Measurements from ENCODE around the gene UBXN7. TPM values are rescaled to one million over a fixed set of nuclear protein-coding genes. Genes with fewer than 3 reads are reported as not detected.
"Not testable (repeated sequence)": the region's sequence is repeated elsewhere in the genome, so short reads cannot be mapped to it uniquely, and the experiment has no call there.

Gene UBXN7
- total RNA-seq, 1 experiment from 2014 or later: 10.2 TPM

- Histone ChIP-seq H4K20me1 (ENCODE audit: low read length) (no peaks in the 10 kb centered on the region), H3F3A (ENCODE audit: low read length, unreplicated experiment) (no peaks in the 10 kb centered on the region), H3K27ac (ENCODE audit: low read length) (no peak overlapping the region), H3K9ac (ENCODE audit: low read length) (no peak overlapping the region), H3K9me3 (ENCODE audit: low read length) (no peaks in the 10 kb centered on the region), H2AFZ (ENCODE audit: low read length) (no peak overlapping the region), H3K79me2 (ENCODE audit: low read length) (no peaks in the 10 kb centered on the region), H3K36me3 (ENCODE audit: low read depth, low read length) (0 out of 2 replicates have a peak, but pooled peaks cover 4% of the 10 kb centered on the region), H3K9me2 (replicated peaks; ENCODE audit: low read length) (no peaks in the 10 kb centered on the region), H3K4me3 (ENCODE audit: low read length) (no peak overlapping the region), H3K27me3 (ENCODE audit: low read length) (no peaks in the 10 kb centered on the region), H3K4me2 (ENCODE audit: low read length) (no peak overlapping the region), H3K4me1 (ENCODE audit: insufficient read depth, low read length) (no peaks in the 10 kb centered on the region)
- no TSS peak for BruUV-seq (replicated peaks)
- CTCF ChIA-PET: no interaction called here
- intact Hi-C loops (cut with micrococcal nuclease): no loop called here
- POLR2A ChIA-PET (ENCODE audit: unreplicated experiment): no interaction called here
- DNase-seq: no peak
- TF ChIP-seq EZH2phosphoT487 (IDR thresholded peaks at IDR 0.05; ENCODE audit: borderline replicate concordance, low read length) (no peak), CTCF (conservative IDR thresholded peaks at IDR 0.05; ENCODE audit: low read depth, low read length) (no peak), EZH2 (IDR thresholded peaks at IDR 0.05; ENCODE audit: low read length, unreplicated experiment) (no peak)
- ATAC-seq: no peak
Observed at GRCh38 chr3:196463804-196464203, 31.6 kb upstream of the UBXN7 start.

GRCh38 chr3:196463478-196463756, 31.2 kb upstream of the UBXN7 start:
- Histone ChIP-seq H3K4me2 (ENCODE audit: low read length) (no peak overlapping the region), H3K36me3 (ENCODE audit: low read depth, low read length) (0 out of 2 replicates have a peak, but pooled peaks cover 4% of the 10 kb centered on the region), H3F3A (ENCODE audit: low read length, unreplicated experiment) (no peaks in the 10 kb centered on the region), H3K9ac (ENCODE audit: low read length) (no peak overlapping the region), H2AFZ (ENCODE audit: low read length) (no peak overlapping the region), H3K9me2 (replicated peaks; ENCODE audit: low read length) (no peaks in the 10 kb centered on the region), H3K27me3 (ENCODE audit: low read length) (no peaks in the 10 kb centered on the region), H3K9me3 (ENCODE audit: low read length) (no peaks in the 10 kb centered on the region), H3K4me1 (ENCODE audit: insufficient read depth, low read length) (no peaks in the 10 kb centered on the region), H3K79me2 (ENCODE audit: low read length) (no peaks in the 10 kb centered on the region), H4K20me1 (ENCODE audit: low read length) (no peaks in the 10 kb centered on the region), H3K27ac (ENCODE audit: low read length) (no peak overlapping the region), H3K4me3 (ENCODE audit: low read length) (no peak overlapping the region)
- ChIA-PET POLR2A (ENCODE audit: unreplicated experiment) (no interaction called here), CTCF (no interaction called here)
- intact Hi-C loops (cut with micrococcal nuclease): no loop called here
- TF ChIP-seq EZH2phosphoT487 (IDR thresholded peaks at IDR 0.05; ENCODE audit: borderline replicate concordance, low read length) (no peak), CTCF (conservative IDR thresholded peaks at IDR 0.05; ENCODE audit: low read depth, low read length) (no peak), EZH2 (IDR thresholded peaks at IDR 0.05; ENCODE audit: low read length, unreplicated experiment) (no peak)
- BruUV-seq (replicated peaks): no TSS peak
- ATAC-seq (no peak), DNase-seq (no peak)

DNA sequence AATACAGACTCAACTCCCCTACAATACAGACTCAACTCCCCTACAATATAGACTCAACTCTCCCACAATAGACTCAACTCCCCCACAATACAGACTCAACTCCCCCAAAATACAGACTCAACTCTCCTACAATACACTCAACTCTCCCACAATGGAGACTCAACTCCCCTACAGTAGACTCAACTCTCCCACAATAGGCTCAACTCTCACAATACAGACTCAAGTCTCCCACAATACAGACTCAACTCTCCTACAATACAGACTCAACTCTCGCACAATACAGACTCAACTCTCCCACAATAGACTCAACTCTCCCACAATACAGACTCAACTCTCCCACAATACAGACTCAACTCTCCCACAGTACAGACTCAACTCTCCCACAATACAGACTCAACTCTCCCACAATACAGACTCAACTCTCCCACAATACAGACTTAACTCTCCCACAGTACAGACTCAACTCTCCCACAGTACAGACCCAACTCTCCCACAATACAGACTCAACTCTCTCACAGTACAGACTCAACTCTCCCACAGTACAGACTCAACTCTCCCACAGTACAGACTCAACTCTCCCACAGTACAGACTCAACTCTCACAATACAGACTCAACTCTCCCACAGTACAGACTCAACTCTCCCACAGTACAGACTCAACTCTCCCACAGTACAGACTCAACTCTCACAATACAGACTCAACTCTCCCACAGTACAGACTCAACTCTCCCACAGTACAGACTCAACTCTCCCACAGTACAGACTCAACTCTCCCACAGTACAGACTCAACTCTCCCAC, 30.7 kb upstream of the UBXN7 start:
- BruUV-seq (replicated peaks); POLR2A ChIA-PET (ENCODE audit: unreplicated experiment); H2AFZ ChIP-seq (ENCODE audit: low read length); H4K20me1 ChIP-seq (ENCODE audit: low read length); H3K27ac ChIP-seq (ENCODE audit: low read length); H3K4me2 ChIP-seq (ENCODE audit: low read length); H3K4me1 ChIP-seq (ENCODE audit: insufficient read depth, low read length); H3K9me3 ChIP-seq (ENCODE audit: low read length); ATAC-seq; H3K9ac ChIP-seq (ENCODE audit: low read length); H3K79me2 ChIP-seq (ENCODE audit: low read length); DNase-seq; CTCF ChIA-PET; intact Hi-C loops (cut with micrococcal nuclease); H3K27me3 ChIP-seq (ENCODE audit: low read length); H3K9me2 ChIP-seq (replicated peaks; ENCODE audit: low read length); H3K4me3 ChIP-seq (ENCODE audit: low read length); H3F3A ChIP-seq (ENCODE audit: low read length, unreplicated experiment); H3K36me3 ChIP-seq (ENCODE audit: low read depth, low read length): not testable (repeated sequence)

All from PC-3 (cell line).